GM21786 (cell line): ENCODE data around the gene MLLT3.

Experiments
- ATAC-seq: cut with Tn5 transposase; IDR thresholded peaks from one replicate; pipeline ENCODE4 v1.9.1; 2021; ENCODE audit not compliant: unreplicated experiment

The MLLT3 gene

GRCh38 chr9:20353931-20354652 lies 268.2 kb downstream of the MLLT3 start:
- no peak for ATAC-seq

- ATAC-seq = no peak
Observed at GRCh38 chr9:20353524-20353923, 268.8 kb downstream of the MLLT3 start.

- no peak for ATAC-seq
Observed at GRCh38 chr9:20352591-20352990, 269.7 kb downstream of the MLLT3 start.

- ATAC-seq = no peak
Observed at GRCh38 chr9:20351715-20352114, 270.6 kb downstream of the MLLT3 start.

GRCh38 chr9:20349568-20349967 lies 272.7 kb downstream of the MLLT3 start:
- ATAC-seq = no peak

- no peak for ATAC-seq
Observed at GRCh38 chr9:20343325-20343724, 279.0 kb downstream of the MLLT3 start.

GRCh38 chr9:20340511-20340861 lies 281.8 kb downstream of the MLLT3 start:
- no peak for ATAC-seq

- ATAC-seq = no peak
Observed at GRCh38 chr9:20335668-20336332, 286.5 kb downstream of the MLLT3 start.

GRCh38 chr9:20333991-20334390 lies 288.3 kb downstream of the MLLT3 start:
- no peak for ATAC-seq

- ATAC-seq = peak; percentile 75
Observed at GRCh38 chr9:20331095-20331685, 291.1 kb downstream of the MLLT3 start.

- no peak for ATAC-seq
Observed at GRCh38 chr9:20330688-20331087, 291.6 kb downstream of the MLLT3 start.

GRCh38 chr9:20326516-20326915 lies 295.8 kb downstream of the MLLT3 start:
- ATAC-seq = no peak

GRCh38 chr9:20325008-20325407 lies 297.3 kb downstream of the MLLT3 start:
- ATAC-seq = no peak

GRCh38 chr9:20322212-20322611 lies 300.1 kb downstream of the MLLT3 start:
- no peak for ATAC-seq

GRCh38 chr9:20321423-20322082 lies 300.7 kb downstream of the MLLT3 start:
- no peak for ATAC-seq

GRCh38 chr9:20320921-20321320 lies 301.4 kb downstream of the MLLT3 start:
- ATAC-seq = no peak

GRCh38 chr9:20319641-20320337 lies 302.5 kb downstream of the MLLT3 start:
- no peak for ATAC-seq

- no peak for ATAC-seq
Observed at GRCh38 chr9:20319241-20319640, 303.1 kb downstream of the MLLT3 start.

- no peak for ATAC-seq
Observed at GRCh38 chr9:20317701-20318100, 304.6 kb downstream of the MLLT3 start.

GRCh38 chr9:20316372-20316771 lies 305.9 kb downstream of the MLLT3 start:
- no peak for ATAC-seq

- ATAC-seq = no peak
Observed at GRCh38 chr9:20315677-20316076, 306.6 kb downstream of the MLLT3 start.
